GM19438 (cell line): ENCODE measurements around the gene EIF2S3.
"Not testable (repeated sequence)": the region's sequence is repeated elsewhere in the genome, so short reads cannot be mapped to it uniquely, and the experiment has no call there.

Source experiments
- ATAC-seq: cut with Tn5 transposase; IDR thresholded peaks from one replicate; pipeline ENCODE4 v1.9.1; 2021; ENCODE audit warnings: low read depth; ENCODE audit not compliant: unreplicated experiment

EIF2S3 gene

DNA sequence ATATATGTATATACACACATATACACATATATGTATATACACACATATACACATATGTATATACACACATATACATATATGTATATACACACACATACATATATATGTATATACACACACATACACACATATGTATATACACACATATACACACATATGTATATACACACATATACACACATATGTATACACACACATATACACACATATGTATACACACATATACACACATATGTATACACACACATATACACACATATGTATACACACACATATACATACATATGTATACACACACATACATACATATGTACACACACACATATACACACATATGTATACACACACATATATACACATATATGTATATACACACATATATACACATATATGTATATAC lies 8.7 kb upstream of the EIF2S3 start:
- not testable (repeated sequence) for ATAC-seq

GRCh38 chrX:24049643-24050042 lies 5.1 kb upstream of the EIF2S3 start:
- ATAC-seq = not testable (repeated sequence)

GRCh38 chrX:24050522-24051318 lies 4.0 kb upstream of the EIF2S3 start:
- not testable (repeated sequence) for ATAC-seq

- peak; percentile 9 for ATAC-seq
These were observed 244 bp downstream of the EIF2S3 start for GRCh38 chrX:24055043-24055356.

DNA sequence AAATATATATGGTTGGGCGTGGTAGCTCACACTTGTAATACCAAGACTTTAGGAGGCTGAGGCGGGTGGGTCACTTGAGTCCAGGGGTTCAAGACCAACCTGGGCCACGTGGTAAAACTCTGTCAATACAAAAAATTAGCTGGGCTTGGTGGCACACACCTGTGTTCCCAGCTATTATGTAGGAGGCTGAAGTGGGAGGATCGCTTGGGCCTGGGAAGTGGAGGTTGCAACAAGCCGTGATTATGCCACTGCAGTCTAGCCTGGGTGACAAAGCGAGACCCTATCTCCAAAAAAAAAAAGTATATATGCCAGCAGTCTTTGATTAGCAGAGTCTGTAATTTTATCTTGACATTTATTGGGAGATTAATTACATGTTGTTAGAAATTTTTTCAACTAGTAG lies 8.7 kb downstream of the EIF2S3 start:
- ATAC-seq = no peak

GRCh38 chrX:24069877-24070276 lies 15.1 kb downstream of the EIF2S3 start:
- ATAC-seq = no peak

DNA sequence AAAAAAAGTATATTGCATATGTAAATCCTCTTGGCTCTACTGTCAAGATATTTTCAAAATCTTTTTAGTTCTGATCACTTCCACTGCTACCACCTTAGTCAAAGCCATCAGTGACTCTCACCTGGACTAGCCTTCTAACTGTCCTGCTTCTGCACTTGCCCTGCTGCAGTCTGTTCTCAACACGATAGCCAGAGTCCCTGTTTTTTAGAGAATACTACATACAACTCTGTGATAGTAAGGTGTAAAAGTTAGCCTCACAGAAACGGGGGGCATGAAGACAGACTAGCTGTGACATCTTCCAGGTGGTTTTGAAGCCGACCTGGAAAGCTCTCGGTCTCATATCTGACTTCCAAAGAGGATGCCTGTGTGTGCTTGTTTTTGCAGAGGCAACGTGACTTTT lies 24.7 kb downstream of the EIF2S3 start:
- ATAC-seq = no peak

DNA sequence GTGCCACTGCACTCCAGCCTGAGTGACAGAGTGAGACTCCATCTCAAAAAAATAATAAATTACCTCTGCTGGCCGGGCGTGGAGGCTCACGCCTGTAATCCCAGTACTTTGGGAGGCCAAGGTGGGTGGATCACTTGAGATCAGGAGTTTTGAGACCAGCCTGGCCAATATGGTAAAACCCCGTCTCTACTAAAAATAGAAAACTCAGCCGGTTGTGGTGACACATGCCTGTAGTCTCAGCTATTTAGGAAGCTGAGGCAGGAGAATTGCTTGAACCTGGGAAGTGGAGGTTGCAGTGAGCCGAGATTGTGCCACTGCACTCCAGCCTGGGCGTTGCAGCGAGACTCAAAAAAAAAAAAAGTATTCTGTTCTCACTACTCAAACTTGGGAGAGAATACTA lies 25.5 kb downstream of the EIF2S3 start:
- ATAC-seq = not testable (repeated sequence)

DNA sequence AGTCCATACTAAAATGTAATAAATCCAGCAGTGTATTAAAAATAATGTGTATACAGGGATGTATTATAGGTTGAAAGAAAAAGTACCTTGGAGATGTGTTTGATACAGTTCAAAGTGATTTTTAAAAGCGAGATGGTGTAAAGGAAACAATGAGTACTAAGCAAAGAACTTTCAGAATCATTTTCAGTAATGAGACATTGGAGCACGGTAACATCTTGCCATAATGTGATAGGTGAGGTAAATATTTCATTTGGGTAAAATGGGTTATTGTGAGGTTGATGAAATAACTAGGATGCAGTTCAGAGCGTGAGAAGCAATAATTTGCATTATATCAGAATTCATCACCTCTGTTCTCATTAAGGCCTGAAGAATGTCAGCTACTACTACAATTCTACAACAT lies 25.9 kb downstream of the EIF2S3 start:
- ATAC-seq = no peak

GRCh38 chrX:24081661-24082154 lies 27.0 kb downstream of the EIF2S3 start:
- ATAC-seq = peak; percentile 66

DNA sequence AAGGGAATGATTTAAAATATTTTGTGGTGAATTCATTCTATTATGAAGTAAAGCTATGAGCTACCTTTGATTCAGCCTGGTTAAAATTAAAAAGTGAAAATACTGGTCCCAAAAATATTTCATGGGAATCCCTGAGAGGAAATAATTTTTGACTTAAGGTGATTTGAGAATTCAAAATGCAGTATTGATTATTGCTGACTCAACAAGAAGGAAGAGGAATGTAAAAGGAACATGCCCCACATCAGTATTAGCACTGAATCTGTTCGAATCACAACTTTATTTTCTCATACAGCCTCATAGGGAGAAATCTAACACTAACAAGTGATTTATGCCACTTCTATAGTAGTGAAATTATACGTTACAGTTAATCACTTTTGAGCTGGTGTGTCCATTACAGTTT lies 27.7 kb downstream of the EIF2S3 start:
- no peak for ATAC-seq

DNA sequence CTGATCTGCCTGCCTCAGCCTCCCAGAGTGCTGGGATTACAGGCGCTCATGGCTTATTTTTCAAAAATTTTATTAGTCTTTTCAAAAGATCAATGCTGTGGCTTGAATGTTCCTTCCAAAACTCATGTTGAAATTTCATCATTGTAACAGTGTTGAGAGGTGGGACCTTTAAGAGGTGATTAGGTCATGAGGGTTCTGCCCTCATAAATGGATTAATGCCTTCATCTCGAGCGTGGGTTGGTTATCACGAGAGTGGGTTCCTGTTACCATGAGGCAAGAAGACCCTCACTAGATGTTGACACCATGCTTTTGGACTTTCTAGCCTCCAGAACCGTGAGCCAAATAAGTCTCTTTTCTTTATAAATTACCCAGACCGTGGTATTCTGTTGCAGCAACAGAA lies 30.3 kb downstream of the EIF2S3 start:
- no peak for ATAC-seq

DNA sequence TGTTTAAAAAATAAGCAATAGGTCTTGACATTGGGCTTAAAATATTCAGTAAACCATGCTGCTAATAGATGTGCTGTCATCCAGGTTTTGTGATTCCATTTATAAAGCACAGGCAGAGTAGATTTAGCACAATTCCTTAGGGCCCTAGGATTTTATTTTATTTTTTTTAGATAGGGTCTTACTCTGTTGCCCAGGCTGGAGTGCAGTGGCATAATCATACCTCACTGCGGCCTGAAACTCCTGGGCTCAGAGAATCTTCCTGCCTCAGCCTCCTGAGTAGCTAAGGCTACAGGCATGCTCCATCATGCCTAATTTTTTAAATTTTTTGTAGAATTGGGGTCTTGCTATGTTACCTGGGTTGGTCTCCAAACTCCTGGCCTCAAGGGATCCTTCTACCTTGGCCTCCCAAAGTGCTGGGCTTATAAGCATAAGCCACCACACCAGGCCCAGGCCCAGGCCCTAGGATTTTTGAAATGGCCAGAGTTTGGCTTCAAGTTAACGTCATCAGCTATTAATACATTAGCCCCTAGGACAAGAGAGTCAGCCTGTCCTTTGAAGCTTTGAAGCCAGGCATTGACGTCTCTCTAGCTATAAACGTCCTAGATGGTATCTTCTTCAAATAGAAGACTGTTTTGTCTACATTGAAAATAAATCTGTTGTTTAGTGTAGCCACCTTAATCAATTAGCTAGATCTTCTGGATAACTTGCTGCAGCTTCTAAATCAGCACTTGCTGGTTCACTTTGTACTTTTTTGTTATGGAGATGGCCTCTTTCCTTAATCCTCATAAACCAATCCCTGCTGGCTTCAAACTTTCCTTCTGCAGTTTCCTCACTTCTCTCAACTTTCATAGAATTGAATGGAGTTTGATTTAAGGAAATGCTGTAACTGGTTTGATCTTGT lies 35.8 kb downstream of the EIF2S3 start:
- ATAC-seq = no peak

DNA sequence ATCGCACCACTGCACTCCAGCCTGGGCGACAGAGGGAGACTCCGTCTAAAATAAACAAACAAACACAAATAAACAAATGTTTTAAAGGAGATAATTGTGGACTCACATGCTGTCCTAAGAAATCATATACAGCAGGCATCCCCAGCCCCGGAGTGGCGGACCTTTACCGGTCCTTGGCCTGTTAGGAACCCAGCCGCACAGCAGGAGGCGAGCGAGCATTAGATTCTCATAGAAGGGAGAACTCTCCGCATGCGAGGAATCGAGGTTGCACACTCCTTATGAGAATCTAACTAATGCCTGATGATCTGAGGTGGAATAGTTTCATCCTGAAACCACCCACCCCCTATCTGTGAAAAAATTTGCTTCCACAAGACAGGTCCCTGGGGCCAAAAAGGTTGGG lies 39.0 kb downstream of the EIF2S3 start:
- ATAC-seq = no peak

DNA sequence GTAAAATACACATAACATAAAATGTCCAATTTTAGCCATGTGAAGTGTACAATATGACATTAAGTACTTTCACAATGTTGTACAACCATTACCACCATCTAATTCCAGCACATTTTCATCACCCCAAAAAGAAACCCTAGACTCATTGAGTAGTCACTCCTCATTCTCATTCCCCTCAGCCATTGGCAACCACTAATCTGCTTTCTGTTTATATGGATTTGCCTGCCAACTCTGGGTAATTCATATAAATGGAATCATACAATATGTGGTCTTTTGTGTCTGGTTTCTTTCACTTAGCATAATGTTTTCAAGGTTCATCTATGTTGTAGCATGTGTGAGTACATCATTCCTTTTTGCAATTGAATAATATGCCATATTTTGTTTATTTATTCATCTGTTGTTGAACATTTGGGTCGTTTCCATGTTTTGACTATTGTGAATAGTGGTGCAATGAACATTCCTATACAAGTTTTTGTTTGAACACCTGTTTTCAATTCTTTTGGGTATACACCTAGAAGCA lies 43.0 kb downstream of the EIF2S3 start:
- no peak for ATAC-seq

DNA sequence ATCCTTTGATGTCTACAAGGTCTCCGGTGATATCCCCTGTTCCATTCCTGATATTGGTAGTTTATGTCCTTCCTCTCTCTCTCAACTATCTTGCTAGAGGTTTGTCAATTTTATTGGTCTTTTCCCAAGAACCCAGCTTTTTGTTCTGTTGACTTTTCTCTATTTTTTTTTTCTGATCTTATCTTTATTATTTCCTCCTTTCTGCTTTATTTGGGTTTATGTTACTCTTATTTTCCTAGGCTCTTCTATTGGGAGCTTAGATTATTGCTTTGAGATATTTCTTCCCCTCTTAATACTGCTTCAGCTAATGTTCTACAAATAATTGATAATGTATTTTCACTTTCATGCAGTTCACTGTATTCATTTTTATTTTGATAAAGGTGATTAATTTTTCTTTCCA lies 44.2 kb downstream of the EIF2S3 start:
- ATAC-seq = no peak

GRCh38 chrX:24099394-24099793 lies 44.6 kb downstream of the EIF2S3 start:
- ATAC-seq = no peak

DNA sequence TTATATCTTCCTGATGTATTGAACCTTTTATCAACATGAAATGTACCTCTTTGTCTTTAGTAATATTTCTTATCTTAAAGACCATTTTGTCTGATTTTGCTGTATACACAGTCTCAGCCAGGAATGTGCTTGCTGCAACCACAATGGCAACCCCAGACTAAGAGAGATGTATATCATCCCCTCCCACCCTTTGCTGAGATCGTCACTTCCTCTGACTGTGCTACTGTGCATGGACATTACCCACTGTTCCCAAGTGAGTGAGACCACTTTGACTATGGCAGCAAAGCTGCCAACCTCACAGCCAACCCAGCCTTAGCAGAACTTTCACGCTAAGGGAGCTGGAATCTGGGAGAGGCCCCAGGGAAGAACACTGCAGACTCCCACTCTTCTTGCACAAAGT lies 46.0 kb downstream of the EIF2S3 start:
- ATAC-seq = no peak

DNA sequence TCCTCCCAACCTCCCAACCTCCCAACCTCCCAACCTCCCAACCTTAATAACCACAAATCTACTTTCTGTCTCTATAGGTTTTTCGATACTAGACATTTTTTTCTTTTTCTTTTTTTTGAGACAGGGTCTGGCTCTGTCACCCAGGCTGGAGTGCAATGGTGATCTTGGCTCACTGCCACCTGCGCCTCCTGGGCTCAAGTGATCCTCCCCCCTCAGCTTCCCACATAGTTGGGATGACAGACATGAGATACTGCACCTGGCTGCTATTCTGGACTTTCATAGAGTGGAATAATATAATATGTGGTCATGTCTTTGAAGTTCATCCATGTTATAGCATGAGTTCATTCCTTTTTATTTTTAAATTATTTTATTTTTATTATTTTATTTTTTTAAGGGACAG lies 55.3 kb downstream of the EIF2S3 start:
- ATAC-seq = no peak

DNA sequence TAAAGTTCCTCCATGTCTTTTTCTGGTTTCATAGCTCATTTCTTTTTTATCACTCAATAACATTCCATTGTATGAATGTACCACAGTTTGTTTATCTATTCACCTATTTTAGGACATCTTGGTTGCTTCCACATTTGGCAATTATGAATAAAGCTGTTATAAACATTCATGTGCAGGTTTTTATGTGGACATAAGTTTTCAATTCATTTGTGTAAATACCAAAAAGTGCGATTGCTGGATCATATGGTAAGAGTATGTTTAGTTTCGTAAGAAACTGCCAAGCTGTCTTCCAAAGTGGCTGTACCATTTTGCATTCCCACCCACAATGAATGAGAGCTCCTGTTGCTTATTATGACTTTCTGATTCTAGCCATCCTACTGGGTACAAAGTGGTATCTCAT lies 58.4 kb downstream of the EIF2S3 start:
- no peak for ATAC-seq

GRCh38 chrX:24117258-24117657 lies 62.5 kb downstream of the EIF2S3 start:
- no peak for ATAC-seq
